K562 (cell line): ENCODE results near the gene MIER2.

Experiments
- EP400 ChIP-seq: fragments of 450-650 bp; IDR thresholded peaks from 2 replicates; pipeline ENCODE4 v1.6.1; 2017; ENCODE audit warnings: antibody characterized with exemption, mild to moderate bottlenecking, moderate library complexity
- ESRRA ChIP-seq: fragments of 450-650 bp; IDR thresholded peaks from 2 replicates; pipeline ENCODE4 v1.6.1; 2014; ENCODE audit warnings: low read depth, mild to moderate bottlenecking, moderate library complexity, borderline replicate concordance
- MAFK ChIP-seq: IDR thresholded peaks from 2 replicates; pipeline ENCODE4 v1.6.1; 2011; ENCODE audit warnings: low read length, improper control_type of control experiment
- MYNN ChIP-seq, 2 experiments: sonication (generic); formaldehyde crosslinking in 1 of 2; IDR thresholded peaks; 2 replicates each; pipeline versions ENCODE4 v1.5.0 to v1.6.1; 2016 to 2020; ENCODE audit warnings: antibody characterized with exemption in 1 of 2, missing genetic modification reagents in 1 of 2
- POLR2AphosphoS5 ChIP-seq: IDR thresholded peaks from 2 replicates; pipeline ENCODE4 v1.6.1; 2011; ENCODE audit warnings: mild to moderate bottlenecking, low read depth, low read length, moderate library complexity; ENCODE audit not compliant: control insufficient read depth, insufficient read depth
- POLR2G ChIP-seq: fragments of 200-400 bp; formaldehyde crosslinking; IDR thresholded peaks from 2 replicates; pipeline ENCODE4 v1.6.1; 2017; ENCODE audit warnings: low read depth, mild to moderate bottlenecking, antibody characterized with exemption, low read length, moderate library complexity
- SP1 ChIP-seq: sonication (generic); formaldehyde crosslinking; IDR thresholded peaks from 2 replicates; pipeline ENCODE4 v1.8.1; 2022; ENCODE audit warnings: mild to moderate bottlenecking, missing genetic modification reagents
- SREBF2 ChIP-seq: sonication (generic); formaldehyde crosslinking; IDR thresholded peaks from 2 replicates; pipeline ENCODE4 v1.4.0; 2020; ENCODE audit warnings: mild to moderate bottlenecking, missing genetic modification reagents
- ZNF354B ChIP-seq: fragments of 250-450 bp; sonication (Bioruptor Pico); IDR thresholded peaks from 2 replicates; pipeline ENCODE4 v1.4.0; 2020
- ZNF780A ChIP-seq: fragments of 250-450 bp; sonication (Bioruptor Pico); IDR thresholded peaks from 2 replicates; pipeline ENCODE4 v1.5.0; 2021; ENCODE audit warnings: mild to moderate bottlenecking
- TF ChIP-seq, protein P1 (sequence below), 3 experiments: IDR thresholded peaks in 2 of 3; conservative IDR thresholded peaks in 1 of 3; 2 replicates each; pipeline ENCODE4 v1.5.1; 2011 to 2012; ENCODE audit warnings: low read length in 3 of 3, mild to moderate bottlenecking in 3 of 3, control low read depth in 2 of 3, improper control_type of control experiment in 1 of 3, inconsistent platforms in 1 of 3, low read depth in 1 of 3, mixed read lengths in 1 of 3, moderate library complexity in 1 of 3; ENCODE audit not compliant: insufficient read depth in 2 of 3
- TF ChIP-seq, protein P2 (sequence below), 2 experiments: fragments of 450-650 bp; formaldehyde crosslinking in 1 of 2; IDR thresholded peaks; 2 replicates each; pipeline versions ENCODE4 v1.4.0 to v1.6.1; 2014 to 2020; ENCODE audit warnings: mild to moderate bottlenecking in 2 of 2, borderline replicate concordance in 1 of 2, low read depth in 1 of 2

- no peak for TF ChIP-seq POLR2AphosphoS5
- no peak for TF ChIP-seq MYNN (IDR thresholded peaks at IDR 0.05)
- TF ChIP-seq MYNN (CRISPR knock-in tag; IDR thresholded peaks at IDR 0.05), result no peak
- TF ChIP-seq ESRRA, result no peak
- TF ChIP-seq MAFK, result no peak
- no peak for TF ChIP-seq POLR2G
- TF ChIP-seq, protein P1, sequence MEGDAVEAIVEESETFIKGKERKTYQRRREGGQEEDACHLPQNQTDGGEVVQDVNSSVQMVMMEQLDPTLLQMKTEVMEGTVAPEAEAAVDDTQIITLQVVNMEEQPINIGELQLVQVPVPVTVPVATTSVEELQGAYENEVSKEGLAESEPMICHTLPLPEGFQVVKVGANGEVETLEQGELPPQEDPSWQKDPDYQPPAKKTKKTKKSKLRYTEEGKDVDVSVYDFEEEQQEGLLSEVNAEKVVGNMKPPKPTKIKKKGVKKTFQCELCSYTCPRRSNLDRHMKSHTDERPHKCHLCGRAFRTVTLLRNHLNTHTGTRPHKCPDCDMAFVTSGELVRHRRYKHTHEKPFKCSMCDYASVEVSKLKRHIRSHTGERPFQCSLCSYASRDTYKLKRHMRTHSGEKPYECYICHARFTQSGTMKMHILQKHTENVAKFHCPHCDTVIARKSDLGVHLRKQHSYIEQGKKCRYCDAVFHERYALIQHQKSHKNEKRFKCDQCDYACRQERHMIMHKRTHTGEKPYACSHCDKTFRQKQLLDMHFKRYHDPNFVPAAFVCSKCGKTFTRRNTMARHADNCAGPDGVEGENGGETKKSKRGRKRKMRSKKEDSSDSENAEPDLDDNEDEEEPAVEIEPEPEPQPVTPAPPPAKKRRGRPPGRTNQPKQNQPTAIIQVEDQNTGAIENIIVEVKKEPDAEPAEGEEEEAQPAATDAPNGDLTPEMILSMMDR (IDR thresholded peaks at IDR 0.05 in 2 of 3, conservative IDR thresholded peaks at IDR 0.05 in 1 of 3; ENCODE audit: insufficient read depth in 2 of 3, low read depth in 1 of 3, low read length in 3 of 3), result no peak
- TF ChIP-seq ZNF780A, result no peak
- no peak for TF ChIP-seq ZNF354B (CRISPR knock-in tag)
- TF ChIP-seq SP1 (CRISPR knock-in tag), result no peak
- TF ChIP-seq, protein P2, sequence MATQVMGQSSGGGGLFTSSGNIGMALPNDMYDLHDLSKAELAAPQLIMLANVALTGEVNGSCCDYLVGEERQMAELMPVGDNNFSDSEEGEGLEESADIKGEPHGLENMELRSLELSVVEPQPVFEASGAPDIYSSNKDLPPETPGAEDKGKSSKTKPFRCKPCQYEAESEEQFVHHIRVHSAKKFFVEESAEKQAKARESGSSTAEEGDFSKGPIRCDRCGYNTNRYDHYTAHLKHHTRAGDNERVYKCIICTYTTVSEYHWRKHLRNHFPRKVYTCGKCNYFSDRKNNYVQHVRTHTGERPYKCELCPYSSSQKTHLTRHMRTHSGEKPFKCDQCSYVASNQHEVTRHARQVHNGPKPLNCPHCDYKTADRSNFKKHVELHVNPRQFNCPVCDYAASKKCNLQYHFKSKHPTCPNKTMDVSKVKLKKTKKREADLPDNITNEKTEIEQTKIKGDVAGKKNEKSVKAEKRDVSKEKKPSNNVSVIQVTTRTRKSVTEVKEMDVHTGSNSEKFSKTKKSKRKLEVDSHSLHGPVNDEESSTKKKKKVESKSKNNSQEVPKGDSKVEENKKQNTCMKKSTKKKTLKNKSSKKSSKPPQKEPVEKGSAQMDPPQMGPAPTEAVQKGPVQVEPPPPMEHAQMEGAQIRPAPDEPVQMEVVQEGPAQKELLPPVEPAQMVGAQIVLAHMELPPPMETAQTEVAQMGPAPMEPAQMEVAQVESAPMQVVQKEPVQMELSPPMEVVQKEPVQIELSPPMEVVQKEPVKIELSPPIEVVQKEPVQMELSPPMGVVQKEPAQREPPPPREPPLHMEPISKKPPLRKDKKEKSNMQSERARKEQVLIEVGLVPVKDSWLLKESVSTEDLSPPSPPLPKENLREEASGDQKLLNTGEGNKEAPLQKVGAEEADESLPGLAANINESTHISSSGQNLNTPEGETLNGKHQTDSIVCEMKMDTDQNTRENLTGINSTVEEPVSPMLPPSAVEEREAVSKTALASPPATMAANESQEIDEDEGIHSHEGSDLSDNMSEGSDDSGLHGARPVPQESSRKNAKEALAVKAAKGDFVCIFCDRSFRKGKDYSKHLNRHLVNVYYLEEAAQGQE (IDR thresholded peaks at IDR 0.05; ENCODE audit: borderline replicate concordance), result no peak
- TF ChIP-seq, protein P2 (CRISPR knock-in tag; IDR thresholded peaks at IDR 0.05; ENCODE audit: low read depth), result no peak
- no peak for TF ChIP-seq SREBF2
- TF ChIP-seq EP400, result no peak
These were observed 21.7 kb upstream of the MIER2 start for GRCh38 chr19:366205-366783.
